ENCODE results near the gene KLK15.

Gene KLK15

DNA sequence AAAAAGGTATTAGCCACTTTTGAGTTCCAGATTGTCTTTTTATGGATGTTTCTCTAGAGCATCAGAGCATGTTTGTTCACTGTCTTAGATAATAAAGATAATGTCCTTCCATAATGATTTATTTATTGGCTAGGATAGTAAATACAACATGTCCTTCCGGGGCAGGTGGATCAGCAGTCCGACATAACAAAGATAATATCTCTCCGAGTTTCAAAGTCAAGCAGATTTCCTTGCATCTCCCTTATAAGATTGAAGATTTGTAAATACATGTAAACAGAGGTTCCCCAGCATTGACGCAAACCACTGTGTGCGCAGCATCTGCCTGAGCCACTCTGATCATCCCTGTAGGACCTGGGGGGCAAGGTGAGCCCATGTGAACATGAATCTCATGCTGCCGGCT, 8.8 kb upstream of the KLK15 start:
- DNase-seq, result no peak

DNA sequence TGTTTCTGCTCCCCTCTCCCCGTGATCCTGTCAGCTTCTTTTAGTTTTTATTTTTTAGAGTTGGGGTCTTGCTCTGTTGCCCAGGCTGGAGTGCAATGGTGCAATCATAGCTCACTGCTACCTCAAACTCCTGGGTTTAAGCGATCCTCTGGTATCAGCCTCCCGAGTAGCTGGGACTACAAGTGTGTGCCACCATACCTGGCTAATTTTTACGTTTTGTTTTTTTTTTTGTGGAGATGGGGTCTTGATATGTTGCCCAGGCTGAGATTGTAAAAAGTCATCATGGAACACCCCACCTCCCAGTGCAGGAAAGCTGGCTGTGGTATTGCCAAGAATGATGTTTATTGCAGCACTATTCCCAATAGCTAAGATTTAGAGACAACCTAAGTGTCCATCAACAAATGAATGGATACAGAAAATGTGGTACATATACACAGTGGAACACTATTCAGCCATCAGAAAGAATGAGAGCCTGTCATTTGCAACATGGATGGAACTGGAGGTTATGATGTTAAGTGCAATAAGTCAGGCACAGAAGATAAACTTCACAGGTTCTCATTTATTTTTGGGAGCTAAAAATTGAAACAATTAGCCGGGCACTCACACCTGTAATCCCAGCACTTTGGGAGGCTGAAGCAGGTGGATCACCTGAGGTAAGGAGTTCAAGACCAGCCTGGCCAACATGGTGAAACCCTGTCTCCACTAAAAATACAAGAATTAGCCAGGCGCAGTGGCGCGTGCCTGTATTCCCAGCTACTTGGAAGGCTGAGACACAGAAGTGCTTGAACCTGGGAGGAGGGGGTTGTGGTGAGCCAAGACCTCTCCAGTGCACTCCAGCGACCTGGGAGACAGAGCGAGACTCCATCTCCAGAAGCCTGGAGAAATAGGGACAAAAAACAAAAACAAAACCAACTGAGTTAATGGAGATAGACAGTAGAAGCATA, 6.6 kb upstream of the KLK15 start:
- DNase-seq, result no peak

DNA sequence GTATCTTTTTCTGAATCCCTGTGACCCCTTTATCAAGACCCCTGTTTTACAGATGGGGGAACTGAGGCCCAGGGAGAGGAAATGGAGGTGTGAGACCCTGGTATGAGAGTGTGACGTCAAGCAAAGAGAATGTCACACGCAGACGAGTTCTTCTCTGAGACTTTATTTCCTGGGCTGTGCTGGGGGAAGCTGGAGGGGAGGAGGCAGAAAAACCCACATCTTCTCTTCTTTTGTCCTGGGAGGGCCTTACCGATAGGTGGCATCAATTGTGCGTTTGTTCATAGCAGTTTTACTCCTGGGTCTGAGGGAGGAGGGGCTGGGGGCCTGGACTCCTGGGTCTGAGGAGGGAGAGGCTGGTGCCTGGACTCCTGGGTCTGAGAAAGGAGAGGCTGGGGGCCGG, 4.9 kb upstream of the KLK15 start:
- DNase-seq, result no peak

DNA sequence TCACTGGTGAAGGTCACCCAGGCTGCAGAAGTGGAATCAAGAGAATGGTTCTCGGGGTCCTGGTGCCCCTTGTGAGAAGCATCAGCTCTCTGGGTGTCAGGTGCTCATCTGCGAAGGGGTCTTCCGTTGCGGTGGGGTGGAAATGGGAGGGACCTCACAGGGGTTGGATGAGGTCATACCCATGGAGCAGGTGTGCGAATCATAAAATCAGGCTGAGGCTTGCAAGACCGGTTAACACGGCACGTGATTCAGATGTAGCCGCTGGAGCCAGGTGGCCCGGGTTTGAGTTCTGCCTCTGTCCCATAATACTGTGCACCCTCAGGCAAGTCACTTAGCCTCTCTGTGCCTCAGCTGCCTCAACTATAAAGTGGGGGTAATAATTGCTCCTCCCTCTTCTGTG, 3.9 kb upstream of the KLK15 start:
- DNase-seq, result no peak

DNA sequence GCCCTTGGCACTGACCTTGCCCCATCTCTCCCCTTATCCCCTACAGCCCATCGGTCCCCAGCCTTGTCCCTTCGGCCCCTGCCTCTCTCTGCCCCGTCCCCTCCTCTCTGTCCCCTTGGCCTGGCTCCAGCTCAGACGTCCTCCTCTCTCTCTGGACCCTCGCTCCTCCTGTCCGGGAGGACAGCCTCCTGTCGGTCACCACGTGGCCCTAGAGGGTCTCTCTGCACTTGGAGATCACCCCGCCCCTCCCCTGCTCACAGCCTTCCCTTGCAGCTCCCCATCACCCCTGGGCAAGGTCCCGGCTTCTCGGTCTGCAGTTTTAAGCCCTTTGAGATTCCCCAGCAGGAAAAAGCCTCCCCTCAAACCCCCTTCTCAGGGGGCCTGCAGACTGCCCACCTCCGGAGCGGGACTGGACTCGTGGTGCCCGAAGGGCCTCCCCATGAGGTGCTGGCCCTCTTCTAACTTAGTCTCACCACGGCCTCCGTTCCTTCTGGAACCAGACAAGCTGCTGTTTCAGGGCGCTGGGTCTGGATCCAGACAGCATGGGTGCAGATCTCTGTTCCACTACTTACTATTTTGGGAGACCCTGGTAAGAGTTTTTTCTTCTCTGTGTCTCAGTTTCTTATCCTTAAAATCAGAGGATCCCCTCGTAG, 3.3 kb upstream of the KLK15 start:
- DNase-seq, result no peak

DNA sequence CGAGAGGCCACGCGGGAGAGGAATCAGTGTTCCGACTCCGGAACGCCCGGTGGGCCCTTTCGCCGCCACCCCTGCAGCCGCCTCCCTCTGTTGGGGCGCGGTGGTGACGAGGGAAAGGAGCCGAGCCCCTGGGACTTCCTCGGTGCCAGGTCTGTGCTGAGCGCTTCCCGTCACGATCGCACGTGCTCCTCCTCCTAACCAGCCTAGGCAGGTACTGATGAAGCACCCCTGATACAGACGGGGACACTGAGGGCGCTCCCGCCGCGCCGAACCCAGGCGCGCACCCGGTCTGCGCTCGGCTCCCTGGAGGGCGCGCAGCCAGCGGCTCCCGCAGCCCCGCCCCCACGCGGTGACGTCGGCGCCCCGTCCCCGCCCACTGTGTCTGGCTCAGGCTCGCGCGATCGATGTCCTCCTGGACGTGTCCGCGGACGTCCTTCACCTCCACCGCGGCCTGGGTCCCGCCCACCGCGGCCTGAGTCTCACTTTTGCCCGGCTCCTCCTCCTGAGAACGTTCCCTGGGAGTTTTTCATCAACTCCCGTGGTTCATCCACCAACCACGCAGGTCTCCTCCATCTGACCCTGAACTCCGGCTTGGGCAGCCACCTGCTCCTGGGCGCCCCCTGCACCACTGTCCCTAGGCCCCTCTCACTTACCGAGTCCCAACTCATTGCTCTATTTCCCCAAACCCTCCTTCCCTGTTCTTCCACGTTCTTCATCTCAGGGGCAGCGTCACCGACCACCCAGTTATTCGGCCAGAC, 2.6 kb upstream of the KLK15 start:
- DNase-seq, result peak; percentile 66 to 91 (median 81)

DNA sequence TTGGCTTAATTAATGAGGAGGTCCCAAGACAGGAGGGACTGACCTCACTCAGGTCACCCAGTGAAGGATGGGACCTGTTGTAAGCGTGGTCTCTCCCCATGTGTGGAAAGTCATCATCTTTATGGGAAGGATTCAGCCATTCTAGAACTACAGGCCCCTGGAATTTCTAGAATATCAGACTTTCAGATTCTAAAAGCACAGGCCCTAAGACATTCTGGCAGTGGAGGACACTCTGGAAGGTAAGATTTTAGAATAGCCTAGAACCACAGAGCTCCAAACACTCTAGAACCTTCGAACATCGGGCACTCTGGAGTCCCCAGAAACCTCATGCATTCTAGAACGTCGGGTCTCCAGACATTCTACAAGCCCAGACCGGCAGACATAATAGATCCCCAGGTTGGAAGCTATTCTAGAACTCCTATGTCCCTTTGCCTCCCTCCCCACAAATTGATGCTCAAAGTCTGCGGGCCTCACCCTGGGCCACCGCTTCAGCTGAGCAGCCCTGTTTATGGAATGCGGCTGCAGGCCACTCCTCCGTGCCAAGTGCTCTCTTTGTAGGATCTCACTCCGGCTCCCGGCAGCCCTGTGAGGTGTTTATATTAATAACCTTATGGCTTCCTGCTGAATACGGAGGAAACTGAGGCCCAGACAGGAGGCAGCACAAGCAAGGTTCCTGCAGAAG, 1.9 kb upstream of the KLK15 start:
- DNase-seq, result no peak

DNA sequence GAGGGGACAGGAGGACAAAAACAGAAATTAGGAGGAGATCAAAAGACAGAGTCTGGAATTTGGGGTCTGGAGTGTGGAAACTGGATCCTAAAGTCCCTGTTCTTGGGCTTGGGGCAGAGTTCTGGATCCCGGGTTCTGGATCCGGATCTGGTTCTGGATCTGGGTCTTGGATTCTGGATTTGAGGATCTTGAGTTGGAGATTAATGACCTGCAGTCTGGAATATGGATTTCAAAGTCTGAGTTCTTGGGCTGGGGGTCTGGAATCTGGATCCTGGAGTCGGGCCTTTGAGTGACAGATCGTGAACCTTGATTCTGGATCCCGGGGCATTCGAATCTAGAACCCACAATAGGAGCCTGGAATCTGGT, 411 bp upstream of the KLK15 start:
- no peak for DNase-seq

DNA sequence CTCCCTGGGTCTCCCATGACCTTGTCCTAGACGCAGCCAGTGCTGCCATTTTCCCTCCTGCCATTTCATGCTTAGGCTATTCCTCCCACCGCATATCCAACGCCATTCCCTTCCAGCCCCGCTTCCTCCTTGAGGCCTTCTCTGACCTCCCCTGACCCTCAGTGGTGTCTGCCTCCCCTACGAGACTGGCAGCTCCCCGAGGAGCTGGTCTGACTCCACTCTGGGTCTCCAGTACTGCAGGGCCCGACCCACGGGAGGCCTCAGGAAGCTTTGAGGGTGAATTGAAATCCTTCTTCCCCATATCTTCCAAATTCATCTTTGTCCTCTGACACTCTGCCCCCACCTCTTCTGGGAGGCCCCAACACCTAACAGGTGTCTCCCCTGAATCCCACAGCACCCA, 708 bp downstream of the KLK15 start:
- no peak for DNase-seq

DNA sequence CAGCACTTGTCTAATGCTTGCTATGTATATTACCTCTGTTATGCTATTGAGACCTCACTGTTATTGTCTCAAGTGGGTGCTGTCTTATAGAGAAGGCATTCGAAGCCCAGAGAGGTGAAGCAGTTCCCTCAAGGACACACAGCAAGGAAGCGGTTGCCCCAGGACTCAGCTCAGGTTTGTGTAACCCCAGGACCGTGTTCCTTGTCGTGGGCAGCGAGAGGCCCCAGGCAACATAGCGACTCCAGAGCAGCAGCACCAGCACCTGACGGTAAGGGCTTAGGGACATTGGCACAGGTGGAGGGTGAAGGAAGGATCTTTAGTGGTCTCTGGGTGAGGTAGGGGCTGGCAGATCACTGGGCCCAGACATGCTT, 2.4 kb downstream of the KLK15 start:
- DNase-seq, result no peak

DNA sequence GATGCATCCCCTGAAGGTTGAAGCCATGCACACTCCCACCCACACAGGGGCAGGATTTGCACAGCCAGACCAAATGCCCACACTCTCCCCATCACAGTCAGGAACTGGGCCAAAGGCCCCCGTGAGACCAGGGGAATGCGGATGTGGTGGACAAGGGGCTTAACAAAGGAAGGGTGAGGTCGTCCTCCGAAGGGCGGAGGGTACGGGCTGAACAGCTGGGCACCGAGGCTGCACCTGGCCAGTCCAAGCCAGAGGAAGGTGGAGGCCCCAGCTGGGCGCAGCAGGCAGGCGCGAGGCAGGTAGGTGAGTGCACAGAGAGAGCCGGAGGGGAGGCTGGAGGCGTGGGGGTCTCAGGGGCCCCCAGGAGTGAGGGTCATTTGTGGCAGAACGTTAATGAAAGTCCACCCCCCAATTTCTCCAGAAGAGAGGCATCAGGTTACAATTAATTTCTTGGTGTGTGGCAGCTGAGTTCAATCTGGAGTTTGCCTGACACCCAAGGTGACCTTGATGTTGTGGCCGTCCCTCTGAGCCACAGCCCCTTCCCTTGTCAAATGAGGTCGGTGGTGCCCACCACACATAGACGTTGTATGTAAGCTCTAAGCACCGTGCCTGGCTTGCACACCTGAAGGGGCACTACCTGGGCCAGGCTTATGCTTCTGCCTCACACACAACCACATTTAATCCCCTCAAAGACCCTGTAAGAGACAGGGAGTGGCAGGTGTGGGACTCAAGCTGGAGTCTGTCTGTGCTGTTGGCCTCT, 2.9 kb downstream of the KLK15 start:
- DNase-seq, result no peak

DNA sequence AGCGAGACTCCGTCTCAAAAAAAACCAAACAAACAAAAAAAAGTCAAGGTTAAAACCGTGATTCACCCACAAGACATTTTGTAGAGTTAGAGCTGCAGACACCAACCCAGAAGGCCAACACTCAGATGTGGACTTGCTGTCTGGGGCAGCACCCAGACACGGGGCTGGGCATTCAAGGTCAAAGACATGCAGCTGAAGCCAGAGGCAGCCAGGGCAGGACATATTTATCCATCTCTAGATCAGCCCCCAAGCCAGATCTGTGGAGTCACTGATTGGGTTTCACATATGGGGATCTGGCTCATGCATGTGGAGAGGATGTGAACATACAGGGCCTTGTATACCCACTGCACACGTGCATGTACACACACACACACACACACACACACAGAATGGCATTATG, 3.6 kb downstream of the KLK15 start:
- no peak for DNase-seq

DNA sequence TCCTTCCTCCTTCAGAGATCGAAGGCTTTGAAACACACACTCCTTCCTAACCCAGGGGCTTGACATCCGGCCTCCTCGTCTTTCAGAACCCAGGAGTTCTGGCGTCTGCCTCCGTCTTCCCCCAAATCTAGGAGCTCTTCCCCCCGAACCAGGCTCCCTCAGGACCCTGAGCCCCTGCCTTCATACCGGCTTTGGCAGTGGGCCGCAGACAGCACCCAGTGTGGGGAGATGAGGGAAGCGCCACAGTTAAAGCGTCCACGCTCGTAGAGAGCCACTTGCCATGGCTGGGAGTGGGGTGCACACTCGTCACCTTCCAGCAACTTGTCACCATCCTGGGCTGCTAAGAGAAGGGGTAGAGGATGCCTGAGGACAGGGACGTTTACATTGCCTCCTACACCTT, 5.9 kb downstream of the KLK15 start:
- no peak for DNase-seq

DNA sequence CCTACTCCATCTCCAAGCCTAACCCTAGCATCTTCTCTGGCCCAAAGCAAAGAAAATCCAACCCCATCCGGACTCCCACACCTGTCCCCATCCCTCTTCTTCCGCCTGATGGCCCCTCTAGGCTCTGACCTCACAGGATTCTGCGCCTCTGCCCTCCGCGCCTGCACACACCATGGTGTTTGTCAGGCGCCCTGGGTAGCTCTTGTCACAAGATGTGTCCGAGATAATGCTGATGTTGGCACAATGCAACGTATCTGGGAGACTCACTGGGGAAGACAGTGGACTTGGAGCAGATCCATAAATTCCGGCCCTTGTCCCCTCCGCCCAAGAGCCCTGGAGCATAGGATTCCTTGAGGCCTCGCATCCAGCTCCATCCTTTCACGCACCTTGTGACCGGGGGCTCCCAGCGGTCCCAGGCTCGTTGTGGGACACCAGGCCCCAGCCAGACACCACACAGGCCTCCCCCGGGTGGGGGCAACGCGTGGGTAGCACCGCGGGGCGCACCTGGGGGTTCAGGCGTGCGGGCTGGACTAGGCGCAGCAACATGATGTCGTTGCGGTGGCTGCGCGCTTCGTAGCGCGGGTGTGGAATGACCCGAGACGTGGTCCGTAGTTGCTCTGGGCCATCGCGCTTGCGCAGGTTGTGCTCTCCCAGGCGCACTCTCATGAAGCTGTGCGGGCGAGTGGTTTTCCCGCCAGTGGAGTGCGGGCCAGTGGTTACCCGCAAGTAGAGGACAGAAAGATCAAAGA, 6.7 kb downstream of the KLK15 start:
- DNase-seq, result no peak

DNA sequence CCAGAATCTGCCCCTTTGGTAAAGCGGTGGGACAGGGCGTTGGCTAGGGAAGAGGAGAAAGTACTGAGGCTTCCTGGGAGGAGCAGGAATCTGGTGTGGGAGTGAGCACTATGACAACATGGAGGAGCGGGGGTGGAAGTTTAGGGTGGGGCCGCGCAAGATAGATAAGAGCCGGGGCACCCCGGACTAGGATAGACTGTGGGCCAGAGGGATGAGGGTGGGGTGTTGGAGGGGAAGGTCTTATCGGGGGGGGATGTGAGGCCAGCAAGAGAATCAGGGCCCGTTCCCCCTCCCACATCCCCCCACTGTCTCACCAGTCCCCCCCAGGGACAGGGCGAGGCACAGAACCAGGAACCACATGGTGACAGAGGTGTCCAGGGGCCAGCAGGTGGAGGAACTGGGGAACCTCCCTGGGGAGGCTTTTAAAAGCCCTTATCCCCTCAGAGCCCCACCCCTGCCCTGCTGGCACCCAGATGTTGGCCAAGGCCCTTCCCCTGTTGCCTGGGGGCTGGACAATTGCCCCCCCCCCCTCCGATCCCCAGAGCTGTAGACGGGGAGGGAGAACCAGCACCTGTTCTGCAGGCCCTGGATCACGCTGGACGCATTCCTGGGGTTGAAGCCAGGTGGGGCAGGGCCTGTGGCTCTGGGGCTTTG, 9.9 kb downstream of the KLK15 start, which contains the start of gene KLK1:
TSS of gene KLK1 (minus strand) at position 399 of the 654 bp plus-strand sequence. CDS start at position 360, 39 bp downstream.
- DNase-seq, result no peak

DNA sequence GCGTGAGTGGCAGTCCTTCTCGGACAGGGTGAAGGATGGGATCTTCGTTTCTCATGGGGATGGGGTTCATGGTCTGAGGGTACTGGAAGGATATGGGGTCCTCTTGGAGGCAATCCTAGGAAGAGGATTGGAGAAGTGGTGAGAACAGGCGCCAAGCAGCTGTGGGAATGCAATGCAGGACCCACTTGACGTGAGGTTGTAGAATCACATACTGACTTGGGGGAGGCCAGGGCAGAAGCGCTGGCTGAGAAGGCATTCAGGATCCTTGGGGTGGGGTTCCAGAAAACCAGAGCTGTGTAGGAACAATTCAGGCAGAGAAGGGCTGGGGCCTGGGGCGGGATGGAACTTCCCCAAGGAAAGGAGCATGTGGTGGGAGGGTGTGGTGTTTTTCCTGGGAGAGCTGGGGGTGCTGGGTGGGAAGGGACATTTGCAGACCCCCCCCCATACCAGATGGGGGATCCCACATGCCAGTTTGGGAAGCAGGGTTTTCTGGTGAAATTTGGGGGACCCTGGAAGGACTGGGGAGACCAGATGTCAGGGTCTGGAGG, 10.6 kb downstream of the KLK15 start:
- DNase-seq, result no peak

DNA sequence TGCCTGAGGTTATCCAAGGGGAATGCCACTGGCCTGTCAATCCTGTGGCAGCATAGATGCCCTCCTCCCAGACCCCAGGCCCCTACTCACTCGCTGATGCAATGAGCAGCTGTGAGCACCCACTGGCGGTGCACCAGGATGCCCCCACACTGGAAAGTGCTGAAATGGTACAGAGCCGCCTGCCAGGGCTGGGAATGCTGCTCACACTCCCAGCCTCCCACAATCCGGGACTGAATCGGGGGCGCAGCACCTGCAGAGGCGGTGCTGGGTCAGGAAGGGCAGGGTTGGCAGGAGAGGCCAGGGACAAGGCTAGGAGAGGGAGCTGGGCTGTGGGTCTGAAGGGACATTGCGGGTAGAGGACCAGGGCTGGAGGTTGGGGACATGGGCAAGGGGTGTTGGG, 11.8 kb downstream of the KLK15 start:
- no peak for DNase-seq

DNA sequence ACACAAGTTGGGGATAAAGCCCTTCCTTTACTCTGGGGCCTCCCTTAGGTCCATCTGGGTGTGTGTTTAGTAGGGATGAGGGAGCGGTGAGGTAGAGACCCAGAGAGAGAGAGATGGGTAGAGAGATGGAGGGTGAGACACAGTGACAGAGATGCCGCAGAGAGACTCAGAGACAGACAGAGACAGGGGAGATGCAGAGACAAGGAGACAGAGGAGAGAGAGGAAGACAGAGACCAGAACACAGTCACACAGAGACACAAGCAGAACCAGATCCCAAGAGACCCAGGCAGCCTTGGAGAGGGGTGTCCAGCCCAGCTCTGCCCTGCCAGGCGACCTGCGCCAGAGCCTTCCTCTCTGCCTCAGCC, 12.1 kb downstream of the KLK15 start:
- no peak for DNase-seq

DNA sequence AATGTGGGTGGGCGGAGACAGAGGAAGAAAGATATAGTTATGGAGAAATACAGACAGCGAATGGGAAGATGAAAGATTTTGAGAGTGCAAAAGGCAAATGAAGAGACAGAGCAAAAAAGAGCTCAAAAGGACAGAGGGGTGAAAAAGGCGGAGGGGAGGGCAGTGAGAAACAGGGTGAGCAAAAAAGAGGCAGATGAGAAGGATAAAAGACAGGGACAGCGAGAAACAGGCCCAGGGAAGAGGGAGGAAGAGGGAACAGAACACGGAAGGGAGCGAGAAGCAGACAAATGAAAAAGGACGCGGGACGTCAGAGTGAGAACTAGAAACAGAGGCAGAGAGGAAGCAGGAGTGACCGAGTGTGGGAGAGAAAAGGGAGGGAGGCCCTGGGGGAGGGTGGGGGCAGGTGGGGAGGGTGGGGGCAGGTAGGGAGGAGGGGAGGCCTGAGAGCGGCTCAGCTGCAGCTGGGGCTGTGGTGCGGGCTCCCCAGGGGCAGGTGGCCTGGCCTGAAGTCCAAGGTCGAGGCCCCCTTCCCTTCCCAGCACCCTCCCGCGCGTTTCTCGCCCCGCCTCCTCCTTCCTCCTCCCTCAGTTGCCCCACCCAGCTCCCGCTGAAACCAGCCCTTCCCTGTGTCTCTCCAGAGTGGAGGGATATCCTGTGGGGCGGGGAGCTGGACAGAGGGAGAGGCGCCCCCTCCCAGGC, 12.7 kb downstream of the KLK15 start:
- no peak for DNase-seq

DNA sequence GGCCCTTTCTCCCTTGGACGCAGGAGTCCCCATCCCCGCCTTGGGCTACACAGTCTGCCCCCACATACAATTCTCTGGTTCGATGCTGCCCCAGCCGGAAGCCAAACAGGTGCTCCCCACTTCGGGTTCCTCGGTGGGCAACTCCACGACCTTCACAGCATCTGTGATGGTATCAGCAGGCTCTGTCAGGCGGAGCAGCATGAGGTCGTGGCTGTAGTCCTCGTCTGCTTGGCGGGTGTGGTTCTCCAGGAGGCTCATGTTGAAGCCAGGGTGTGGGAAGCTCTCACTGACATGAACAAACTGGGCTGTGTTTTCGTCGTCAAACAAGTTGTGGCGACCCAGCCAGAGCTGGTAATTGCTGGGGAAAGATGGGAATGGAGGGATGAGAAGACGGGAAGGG, 13.3 kb downstream of the KLK15 start:
- no peak for DNase-seq
